ENCODE measurements around the gene GLE1. TPM values are rescaled to one million over a fixed set of nuclear protein-coding genes. Genes with fewer than 3 reads are reported as not detected.

GLE1 gene
- total RNA-seq, 1 experiment from 2014 or later = 19.0 TPM

- no peak overlapping the region for H2BK12ac ChIP-seq (ENCODE audit: insufficient read length, low read depth, low read length)
- H3K27me3 ChIP-seq (ENCODE audit: insufficient read depth, low read length) = no peaks in the 10 kb centered on the region
- H2AFZ ChIP-seq (ENCODE audit: low read length) = no peak overlapping the region
- Mint-ChIP-seq H3K9me3 (no peaks in the 10 kb centered on the region; a peak in 1 of 5 replicates), H3K36me3 (ENCODE audit: insufficient read depth in 1 of 3, low read depth in 3 of 3) (peaks cover 35 to 95% (median 94%) of the 10 kb centered on the region in 3 experiments; a peak in 6 of 7 replicates), H3K4me1 (no peaks in the 10 kb centered on the region), H3K27ac (no peak overlapping the region), H3K4me3 (no peak overlapping the region), H3K27me3 (ENCODE audit: low read depth) (no peaks in the 10 kb centered on the region; the same call in 1 of the 2 replicates)
- no peak overlapping the region for H2BK5ac ChIP-seq (ENCODE audit: insufficient read length, low read length)
- no peaks in the 10 kb centered on the region for H3K23me2 ChIP-seq (ENCODE audit: insufficient read length, low read depth, low read length, poor library complexity, severe bottlenecking)
- no peak overlapping the region for H3T11ph ChIP-seq (ENCODE audit: low read length)
- no peak overlapping the region for H3K27ac ChIP-seq (ENCODE audit: insufficient read length, low read depth, low read length)
- no peaks in the 10 kb centered on the region for H3K79me1 ChIP-seq (ENCODE audit: insufficient read depth, low read depth, low read length, poor library complexity, severe bottlenecking)
- DNase-seq = no peak
- H3K9ac ChIP-seq (ENCODE audit: extremely low read depth, insufficient read length, low read length) = no peak overlapping the region
- no peak overlapping the region for H3K18ac ChIP-seq (ENCODE audit: insufficient read length, low read depth, low read length)
- no peak overlapping the region for H4K5ac ChIP-seq (ENCODE audit: insufficient read length, low read depth, low read length)
- H3K79me2 ChIP-seq (ENCODE audit: insufficient read depth, low read length) = no peaks in the 10 kb centered on the region
- no peak overlapping the region for H2AK5ac ChIP-seq (ENCODE audit: insufficient read length, low read length)
- H3K14ac ChIP-seq (ENCODE audit: insufficient read depth, low read length) = no peak overlapping the region
- no peak overlapping the region for H2BK120ac ChIP-seq (ENCODE audit: low read depth, low read length, poor library complexity, severe bottlenecking)
- H2BK20ac ChIP-seq (ENCODE audit: low read depth, low read length, poor library complexity, severe bottlenecking) = no peak overlapping the region
- no CpG with 5 or more reads among the region's 1 CpG for WGBS (ENCODE audit: extremely low coverage, insufficient read length, low lambda C conversion rate)
- H4K20me1 ChIP-seq (ENCODE audit: control insufficient read depth, insufficient read depth, insufficient read length) = no peaks in the 10 kb centered on the region
- H3K56ac ChIP-seq (ENCODE audit: insufficient read length, low read depth, low read length) = no peak overlapping the region
- no peaks in the 10 kb centered on the region for H3K4me1 ChIP-seq (ENCODE audit: insufficient read depth, low read length)
- no peak overlapping the region for H3K4ac ChIP-seq (ENCODE audit: low read depth, low read length)
- no peak overlapping the region for H4K8ac ChIP-seq (replicated peaks; ENCODE audit: insufficient read length, low read depth, low read length)
- H3K23ac ChIP-seq (ENCODE audit: insufficient read length, low read depth, low read length) = no peak overlapping the region
- H3K4me2 ChIP-seq (ENCODE audit: insufficient read depth, insufficient read length, low read length) = no peak overlapping the region
- TF ChIP-seq CTCF (conservative IDR thresholded peaks at IDR 0.05) = no peak
- H2BK15ac ChIP-seq (ENCODE audit: low read depth, low read length) = no peak overlapping the region
- H3K9me3 ChIP-seq (ENCODE audit: control insufficient read depth, low read depth, low read length) = no peaks in the 10 kb centered on the region
- no peak overlapping the region for H4K91ac ChIP-seq (ENCODE audit: insufficient read length, low read depth, low read length)
Observed at GRCh38 chr9:128579194-128579593, 74.7 kb downstream of the GLE1 start.

All from H9 (cell line).